Measurements from ENCODE around the gene ACSL5.

Gene ACSL5

GRCh38 chr10:112373912-112374338, at the start of gene ACSL5:
TSS of gene ACSL5 (plus strand) at chr10:112374116. CDS start at chr10:112394947, 20,831 bp downstream.
- Histone ChIP-seq H3K4me1 (peaks cover 0 to 9% (median 2%) of the 10 kb centered on the region in 4 donors), H3K9me3 (no peaks in the 10 kb centered on the region), H3K27ac (no peak within 1 kb of the TSS), H3K36me3 (no peaks in the 10 kb centered on the region), H3K27me3 (no peaks in the 10 kb centered on the region), H3K4me3 (no peak within 1 kb of the TSS)
- intact Hi-C loops (cut with DNase I; ENCODE audit: low total_unique reads), result no loop called here
- no peak for DNase-seq
- no peak for TF ChIP-seq CTCF (IDR thresholded peaks at IDR 0.05)

GRCh38 chr10:112327678-112328077, 46.2 kb upstream of the ACSL5 start:
- Histone ChIP-seq H3K9me3 (no peaks in the 10 kb centered on the region), H3K36me3 (no peaks in the 10 kb centered on the region), H3K27ac (no peak overlapping the region), H3K27me3 (peaks cover 0 to 5% of the 10 kb centered on the region in 2 donors), H3K4me3 (no peak overlapping the region), H3K4me1 (peaks cover 0 to 9% (median 4%) of the 10 kb centered on the region in 4 donors)
- no peak for DNase-seq
- intact Hi-C loops (cut with DNase I; ENCODE audit: low total_unique reads), result no loop called here
- TF ChIP-seq CTCF (IDR thresholded peaks at IDR 0.05), result no peak

- H3K4me1 ChIP-seq, result peaks cover 0 to 9% (median 4%) of the 10 kb centered on the region in 4 donors
- no peak overlapping the region for H3K4me3 ChIP-seq
- TF ChIP-seq CTCF (IDR thresholded peaks at IDR 0.05), result no peak
- intact Hi-C loops (cut with DNase I; ENCODE audit: low total_unique reads), result no loop called here
- H3K36me3 ChIP-seq, result no peaks in the 10 kb centered on the region
- no peaks in the 10 kb centered on the region for H3K27me3 ChIP-seq
- H3K9me3 ChIP-seq, result no peaks in the 10 kb centered on the region
- DNase-seq, result no peak
- H3K27ac ChIP-seq, result no peak overlapping the region
These were observed 43.8 kb upstream of the ACSL5 start for GRCh38 chr10:112330162-112330561.

GRCh38 chr10:112330607-112331160, 43.2 kb upstream of the ACSL5 start:
- H3K4me1 ChIP-seq, result peaks cover 0 to 9% (median 4%) of the 10 kb centered on the region in 4 donors
- no peaks in the 10 kb centered on the region for H3K36me3 ChIP-seq
- no peak overlapping the region for H3K27ac ChIP-seq
- no peak overlapping the region for H3K4me3 ChIP-seq
- intact Hi-C loops (cut with DNase I; ENCODE audit: low total_unique reads), result no loop called here
- no peak for TF ChIP-seq CTCF (IDR thresholded peaks at IDR 0.05)
- no peak for DNase-seq
- H3K9me3 ChIP-seq, result no peaks in the 10 kb centered on the region
- H3K27me3 ChIP-seq, result no peaks in the 10 kb centered on the region

- H3K4me1 ChIP-seq, result peaks cover 0 to 9% (median 4%) of the 10 kb centered on the region in 4 donors
- intact Hi-C loops (cut with DNase I; ENCODE audit: low total_unique reads), result no loop called here
- TF ChIP-seq CTCF (IDR thresholded peaks at IDR 0.05), result no peak
These were observed 41.9 kb upstream of the ACSL5 start for GRCh38 chr10:112332022-112332421.

More at GRCh38 chr10:112332022-112332421, 41.9 kb upstream of the ACSL5 start:
- Histone ChIP-seq H3K27ac (no peak overlapping the region), H3K4me3 (no peak overlapping the region), H3K36me3 (no peaks in the 10 kb centered on the region), H3K27me3 (no peaks in the 10 kb centered on the region), H3K9me3 (no peaks in the 10 kb centered on the region)
- no peak for DNase-seq

Measured in tibial artery (tissue), 4 donors.